DMS53 (cell line): Measurements from ENCODE around the gene ZSCAN22.
"Not testable (repeated sequence)": the region's sequence is repeated elsewhere in the genome, so short reads cannot be mapped to it uniquely, and the experiment has no call there.

Source experiments
- DNase-seq: peaks from one replicate; lab custom pipeline; 2025; lab: John Stamatoyannopoulos, UW

The ZSCAN22 gene

GRCh38 chr19:58318297-58318696 is 8.5 kb upstream of the ZSCAN22 start:
- DNase-seq, result no peak

DNA sequence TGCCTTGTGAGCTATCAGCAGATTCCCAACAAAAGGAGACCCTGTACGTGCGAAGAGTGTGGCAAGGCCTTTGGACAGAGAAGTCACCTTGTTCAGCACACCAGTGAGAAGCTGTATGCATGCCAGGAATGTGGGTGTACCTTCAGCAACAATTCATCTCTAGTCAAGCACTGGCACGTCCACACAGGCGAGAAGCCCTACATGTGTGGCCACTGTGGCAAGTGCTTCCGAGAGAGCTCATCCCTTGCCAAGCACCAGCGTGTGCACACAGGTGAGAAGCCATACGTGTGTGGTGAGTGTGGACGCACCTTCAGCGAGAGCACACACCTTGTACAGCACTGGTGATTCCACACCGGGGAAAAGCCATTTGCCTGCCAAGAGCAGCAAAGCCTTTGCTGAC is 7.6 kb upstream of the ZSCAN22 start:
- DNase-seq, result no peak

GRCh38 chr19:58325311-58326022 is 1.3 kb upstream of the ZSCAN22 start:
- DNase-seq, result peak; percentile 47

- no peak for DNase-seq
These were observed 287 bp upstream of the ZSCAN22 start for GRCh38 chr19:58326501-58326913.

DNA sequence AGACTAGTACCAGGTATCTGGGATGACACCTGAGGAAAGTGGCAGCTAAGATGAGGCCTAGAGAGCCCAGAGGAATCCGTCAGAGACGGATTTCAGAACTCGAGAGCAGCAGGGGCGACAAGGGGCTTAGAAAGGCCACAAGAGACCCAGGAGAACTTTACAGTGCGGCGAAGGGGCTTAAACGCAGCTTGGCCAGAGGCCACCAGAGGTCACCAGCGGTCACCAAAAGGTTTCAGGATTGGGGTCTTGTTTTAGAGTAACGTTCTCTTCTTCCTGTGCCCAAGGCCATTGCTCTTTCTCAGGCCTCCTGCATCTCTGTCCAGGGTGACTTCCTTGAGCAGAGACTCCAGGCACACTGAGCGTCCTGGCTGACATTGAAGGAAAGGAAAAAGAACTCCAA is 2.2 kb downstream of the ZSCAN22 start:
- peak; percentile 36 for DNase-seq

- no peak for DNase-seq
These were observed 3.7 kb downstream of the ZSCAN22 start for GRCh38 chr19:58330458-58330857.

DNA sequence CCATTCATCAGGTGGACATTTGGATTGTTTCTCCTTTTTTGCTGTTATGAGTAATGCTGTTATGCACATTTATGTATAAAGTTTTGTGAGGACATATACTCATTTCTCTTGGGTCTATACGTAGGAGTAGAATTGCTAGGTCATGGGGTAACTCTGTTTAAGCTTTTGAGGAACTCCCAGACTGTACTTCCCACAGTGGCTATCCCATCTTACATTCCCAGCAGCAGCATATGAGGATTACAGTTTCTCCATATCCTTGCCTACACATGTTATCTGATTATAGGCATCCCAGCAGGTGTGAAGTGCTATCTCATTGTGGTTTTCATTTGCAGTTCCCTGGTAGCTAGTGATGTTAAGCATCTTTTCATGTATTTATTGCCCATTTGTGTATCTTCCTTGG is 5.9 kb downstream of the ZSCAN22 start:
- no peak for DNase-seq

DNA sequence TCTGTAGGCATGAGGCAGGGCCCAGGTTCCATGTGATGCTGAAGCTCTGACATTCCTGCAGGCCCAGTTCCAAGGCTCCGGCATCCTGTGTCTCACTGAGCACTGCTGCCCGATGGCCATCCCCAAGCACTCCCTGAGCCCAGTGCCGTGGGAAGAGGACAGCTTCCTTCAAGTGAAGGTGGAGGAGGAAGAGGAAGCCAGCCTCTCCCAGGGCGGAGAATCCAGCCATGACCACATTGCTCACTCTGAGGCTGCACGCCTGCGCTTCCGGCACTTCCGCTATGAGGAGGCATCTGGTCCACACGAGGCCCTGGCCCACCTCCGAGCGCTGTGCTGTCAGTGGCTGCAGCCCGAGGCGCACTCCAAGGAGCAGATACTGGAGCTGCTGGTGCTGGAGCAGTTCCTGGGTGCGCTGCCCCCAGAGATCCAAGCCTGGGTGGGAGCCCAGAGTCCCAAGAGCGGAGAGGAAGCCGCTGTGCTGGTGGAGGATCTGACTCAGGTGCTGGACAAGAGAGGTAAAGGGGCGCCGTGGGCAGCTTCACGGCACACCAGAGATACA is 8.0 kb downstream of the ZSCAN22 start:
- no peak for DNase-seq

- DNase-seq, result no peak
These were observed 8.8 kb downstream of the ZSCAN22 start for GRCh38 chr19:58335630-58336029.

GRCh38 chr19:58336216-58336615 is 9.4 kb downstream of the ZSCAN22 start:
- DNase-seq, result no peak

- DNase-seq, result no peak
These were observed 10.0 kb downstream of the ZSCAN22 start for GRCh38 chr19:58336820-58337219.

DNA sequence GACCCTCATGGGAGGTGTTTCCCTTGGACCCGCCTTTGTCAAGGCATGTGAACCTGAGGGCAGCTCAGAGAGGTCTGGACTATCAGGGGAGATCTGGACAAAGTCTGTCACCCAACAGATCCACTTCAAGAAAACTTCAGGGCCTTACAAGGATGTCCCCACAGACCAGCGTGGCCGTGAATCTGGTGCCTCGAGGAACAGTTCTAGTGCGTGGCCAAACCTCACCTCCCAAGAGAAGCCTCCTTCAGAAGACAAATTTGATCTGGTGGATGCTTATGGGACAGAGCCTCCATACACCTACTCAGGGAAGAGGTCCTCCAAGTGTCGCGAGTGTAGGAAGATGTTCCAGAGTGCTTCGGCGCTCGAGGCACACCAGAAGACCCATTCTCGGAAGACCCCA is 11.5 kb downstream of the ZSCAN22 start:
- DNase-seq, result no peak

DNA sequence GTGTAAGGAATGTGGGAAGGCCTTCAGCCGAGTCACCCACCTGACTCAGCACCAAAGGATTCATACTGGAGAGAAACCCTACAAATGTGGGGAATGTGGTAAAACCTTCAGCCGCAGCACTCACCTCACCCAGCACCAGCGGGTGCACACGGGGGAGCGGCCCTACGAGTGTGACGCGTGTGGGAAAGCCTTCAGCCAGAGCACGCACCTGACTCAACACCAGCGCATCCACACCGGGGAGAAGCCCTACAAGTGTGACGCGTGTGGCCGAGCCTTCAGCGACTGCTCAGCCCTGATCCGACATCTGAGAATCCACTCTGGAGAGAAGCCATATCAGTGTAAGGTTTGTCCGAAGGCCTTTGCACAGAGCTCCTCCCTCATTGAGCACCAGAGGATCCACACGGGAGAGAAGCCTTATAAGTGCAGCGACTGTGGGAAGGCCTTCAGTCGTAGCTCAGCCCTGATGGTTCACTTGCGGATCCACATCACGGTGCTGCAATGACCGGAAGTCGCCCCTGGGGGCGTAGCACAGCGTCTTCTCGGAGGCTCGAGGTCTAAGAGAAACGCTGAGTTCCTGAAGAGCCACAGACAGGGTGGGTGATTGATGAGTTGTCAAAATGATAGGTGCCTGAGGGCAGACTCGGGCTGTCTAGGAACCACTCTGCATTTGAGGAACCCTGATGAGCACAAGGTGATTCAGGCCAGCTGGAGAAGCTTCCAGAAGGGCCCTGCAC is 12.2 kb downstream of the ZSCAN22 start:
- peak; percentile 16 for DNase-seq

GRCh38 chr19:58345558-58345957 is 18.8 kb downstream of the ZSCAN22 start:
- no peak for DNase-seq

- peak; percentile 67 for DNase-seq
These were observed 20.5 kb downstream of the ZSCAN22 start for GRCh38 chr19:58346961-58347929.

- not testable (repeated sequence) for DNase-seq
These were observed 21.3 kb downstream of the ZSCAN22 start for GRCh38 chr19:58348080-58348479.

GRCh38 chr19:58349590-58349989 is 22.8 kb downstream of the ZSCAN22 start:
- DNase-seq, result no peak

DNA sequence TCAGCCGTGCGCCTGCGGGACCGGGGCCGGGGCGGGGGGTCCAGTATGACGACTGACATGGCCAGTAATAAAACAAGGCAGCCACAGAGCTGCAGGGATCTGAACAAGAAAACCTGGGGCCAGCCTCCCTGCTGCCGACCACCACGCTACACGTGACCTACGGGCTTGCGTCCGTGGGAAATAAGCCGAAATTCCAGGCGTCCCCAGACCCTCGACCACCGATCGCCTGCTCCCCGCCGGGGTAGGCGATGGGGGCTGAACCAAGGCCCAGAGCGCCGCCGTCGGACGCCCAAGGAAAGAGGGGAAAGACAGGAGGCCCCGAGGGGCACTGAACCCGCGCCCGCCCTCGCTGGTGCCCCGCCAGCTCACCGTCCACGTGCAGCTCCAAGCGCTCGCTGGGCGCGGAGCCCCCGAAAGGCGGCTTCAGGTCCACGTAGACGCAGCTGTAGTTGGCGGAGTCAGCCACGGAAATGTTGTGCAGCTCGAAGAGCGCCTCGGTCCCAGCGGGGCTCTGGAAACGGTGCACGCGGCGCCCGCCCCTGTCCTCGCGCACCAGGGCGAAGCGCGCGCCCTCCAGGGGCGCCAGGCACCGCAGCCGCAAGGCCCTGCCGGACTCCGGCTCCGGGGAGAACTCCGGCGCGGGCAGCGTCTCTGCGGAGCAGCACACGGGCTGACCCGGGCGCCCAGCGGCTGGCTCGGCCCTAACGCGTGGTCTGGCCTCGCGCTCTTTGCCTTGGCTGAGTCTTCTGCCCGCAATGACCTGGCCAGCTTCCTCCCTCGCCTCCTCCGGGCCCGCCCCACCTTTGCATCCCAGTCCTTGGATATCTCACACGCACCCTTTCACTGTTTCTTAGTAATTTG is 23.4 kb downstream of the ZSCAN22 start:
- DNase-seq, result peak; percentile 58

- DNase-seq, result peak; percentile 47
These were observed 24.2 kb downstream of the ZSCAN22 start for GRCh38 chr19:58350871-58351557.

DNA sequence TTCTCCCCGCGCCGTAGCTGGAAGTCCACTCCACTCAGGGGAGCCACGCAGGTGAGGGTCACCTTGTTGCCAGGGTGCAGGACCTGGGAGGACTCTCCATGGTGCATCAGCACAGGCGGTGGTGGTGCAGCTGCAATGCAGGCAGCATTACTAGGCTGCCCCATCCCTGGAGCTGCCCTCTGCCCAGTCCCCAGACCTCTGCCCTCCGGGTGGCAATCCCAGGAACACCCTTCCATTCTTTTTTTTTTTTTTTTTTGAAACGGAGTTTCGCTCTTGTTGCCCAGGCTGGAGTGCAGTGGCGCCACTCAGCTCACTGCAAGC is 24.7 kb downstream of the ZSCAN22 start:
- DNase-seq, result no peak
